Measurements from ENCODE around the gene SEC24C.
"Not testable (repeated sequence)": the region's sequence is repeated elsewhere in the genome, so short reads cannot be mapped to it uniquely, and the experiment has no call there.

DNA sequence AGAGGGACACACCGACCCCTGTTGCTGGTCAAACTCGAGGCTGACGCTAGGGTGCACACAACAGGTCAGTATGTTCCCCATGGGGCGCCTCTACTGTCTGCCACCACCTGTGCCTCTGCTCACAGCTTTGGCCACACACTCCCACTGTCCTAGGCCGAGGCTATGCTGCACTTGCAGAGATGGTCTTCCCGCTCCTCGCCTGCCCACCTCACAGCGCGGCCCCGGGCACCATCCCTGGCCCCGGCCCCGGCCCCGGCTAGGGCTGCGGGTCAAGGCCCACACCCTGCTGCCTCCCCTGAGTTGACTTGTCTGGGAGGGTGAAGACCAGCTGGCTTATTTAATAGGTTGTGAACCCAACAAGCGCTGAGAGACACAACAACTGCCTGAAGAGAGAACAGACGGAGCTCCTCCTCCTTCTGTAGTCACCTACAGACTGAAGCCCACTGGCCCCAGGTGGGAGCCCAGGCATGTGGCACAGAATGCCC lies 46.5 kb upstream of the SEC24C start, which contains the start of gene AGAP5:
- not testable (repeated sequence) for TF ChIP-seq SP1 (IDR thresholded peaks at IDR 0.05); FOXK2 (IDR thresholded peaks at IDR 0.05); BHLHE40 (IDR thresholded peaks at IDR 0.05; ENCODE audit: borderline replicate concordance)
